Natural killer cell (primary cell): Measurements from ENCODE around the gene MCOLN3. TPM values are rescaled to one million over a fixed set of nuclear protein-coding genes. Genes with fewer than 3 reads are reported as not detected.

Experiments
- ATAC-seq, 3 donors: fragments of 150-1000 bp in 2 of 3; fragments of 200-7000 bp in 1 of 3; cut with Tn5 transposase; 1 replicate in 1 of 3; 2 replicates in 2 of 3; pipeline ENCODE4 v1.10.0; 2021; ENCODE audit warnings: mild to moderate bottlenecking in 2 of 3, moderate library complexity in 2 of 3
- DNase-seq, 2 donors: peaks; one replicate each; pipeline versions ENCODE4 v3.0.0 to v3.0.0-alpha.2; 2013 to 2021; ENCODE audit warnings: mixed read lengths in 1 of 2
- H3K27ac ChIP-seq: one replicate; pipeline ENCODE4 v1.5.1; 2013; ENCODE audit warnings: mild to moderate bottlenecking, low read length
- H3K27me3 ChIP-seq: one replicate; pipeline ENCODE4 v1.6.1; 2013; ENCODE audit warnings: low read length; ENCODE audit not compliant: control insufficient read depth, insufficient read depth
- H3K36me3 ChIP-seq: one replicate; pipeline ENCODE4 v1.6.1; 2013; ENCODE audit warnings: low read length; ENCODE audit not compliant: control insufficient read depth, insufficient read depth
- H3K4me1 ChIP-seq: one replicate; pipeline ENCODE4 v1.6.1; 2013; ENCODE audit warnings: low read length; ENCODE audit not compliant: control insufficient read depth, insufficient read depth
- H3K4me3 ChIP-seq: one replicate; pipeline ENCODE4 v1.5.1; 2013; ENCODE audit warnings: low read length
- H3K9me3 ChIP-seq: one replicate; pipeline ENCODE4 v1.6.1; 2013; ENCODE audit warnings: low read length; ENCODE audit not compliant: control insufficient read depth, insufficient read depth
- H3K27ac Mint-ChIP-seq, 2 donors: one replicate each; pipeline ENCODE4 v1.8.0; 2022; ENCODE audit warnings: mild to moderate bottlenecking in 2 of 2, mixed read lengths in 2 of 2, moderate library complexity in 1 of 2
- H3K27me3 Mint-ChIP-seq, 2 donors: one replicate each; pipeline ENCODE4 v1.8.0; 2022; ENCODE audit warnings: low read depth in 2 of 2, mixed read lengths in 2 of 2
- H3K36me3 Mint-ChIP-seq: one replicate; pipeline ENCODE4 v1.8.0; 2022; ENCODE audit warnings: mixed read lengths
- H3K4me1 Mint-ChIP-seq, 2 donors: one replicate each; pipeline ENCODE4 v1.8.0; 2022; ENCODE audit warnings: mixed read lengths in 2 of 2
- H3K4me3 Mint-ChIP-seq: one replicate; pipeline ENCODE4 v1.8.0; 2022; ENCODE audit warnings: mild to moderate bottlenecking, moderate library complexity, mixed read lengths
- H3K9me3 Mint-ChIP-seq, 2 donors: one replicate each; pipeline ENCODE4 v1.8.0; 2022; ENCODE audit warnings: mixed read lengths in 2 of 2
- WGBS: methylation state at CpG from one replicate; pipeline ENCODE4 v1.1.7; 2013; ENCODE audit warnings: missing lambda C conversion rate; ENCODE audit not compliant: insufficient coverage; 5-methylcytosine and 5-hydroxymethylcytosine counted together
- intact Hi-C: fragments of 100-400 bp; cut with micrococcal nuclease; formaldehyde crosslinking; loops from one replicate; pipeline ENCODE4 v1.14.2; 2022
- total RNA-seq, 4 donors: library from RNA; stranded (reverse); fragments of 120-200 nt in 1 of 4; gene quantifications; one replicate each; pipeline versions ENCODE4 v1.2.3 to v1.2.4, GENCODE V29; 2013 to 2022
- TF ChIP-seq, protein P1 (sequence below): fragments of 200-600 bp; IDR thresholded peaks from one replicate; pipeline ENCODE4 v1.8.0; 2022; ENCODE audit warnings: antibody characterized with exemption

MCOLN3 gene
- total RNA-seq, 3 donors from 2014 or later (not counting 1 experiment from before 2014, with no cell fraction given), result not detected

DNA sequence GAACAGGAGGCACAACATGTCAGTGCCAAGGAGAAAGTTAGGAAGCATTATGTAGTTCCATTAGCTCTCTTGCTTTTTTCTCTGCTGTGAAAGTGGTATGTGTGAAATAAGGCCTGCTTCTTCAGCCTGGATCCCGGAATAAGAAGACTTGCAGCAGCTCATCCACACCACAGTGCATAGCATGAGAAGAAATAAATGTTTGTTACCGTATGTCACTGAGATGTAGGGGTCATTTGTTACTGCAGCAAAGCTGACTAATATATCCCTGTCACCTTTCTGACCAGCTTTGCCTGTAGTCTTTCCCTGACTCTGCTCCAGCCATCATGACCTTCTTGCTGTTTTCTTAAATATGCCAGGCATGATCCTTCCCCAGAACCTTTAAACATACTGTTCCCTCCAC, 20.5 kb upstream of the MCOLN3 start:
- H3K9me3 Mint-ChIP-seq, result no peaks in the 10 kb centered on the region
- DNase-seq, result no peak
- Histone ChIP-seq H3K36me3 (no peaks in the 10 kb centered on the region), H3K4me1 (no peaks in the 10 kb centered on the region), H3K27me3 (no peaks in the 10 kb centered on the region), H3K9me3 (no peaks in the 10 kb centered on the region), H3K27ac (no peak overlapping the region), H3K4me3 (no peak overlapping the region)
- no peak overlapping the region for H3K27ac Mint-ChIP-seq
- TF ChIP-seq, protein P1, sequence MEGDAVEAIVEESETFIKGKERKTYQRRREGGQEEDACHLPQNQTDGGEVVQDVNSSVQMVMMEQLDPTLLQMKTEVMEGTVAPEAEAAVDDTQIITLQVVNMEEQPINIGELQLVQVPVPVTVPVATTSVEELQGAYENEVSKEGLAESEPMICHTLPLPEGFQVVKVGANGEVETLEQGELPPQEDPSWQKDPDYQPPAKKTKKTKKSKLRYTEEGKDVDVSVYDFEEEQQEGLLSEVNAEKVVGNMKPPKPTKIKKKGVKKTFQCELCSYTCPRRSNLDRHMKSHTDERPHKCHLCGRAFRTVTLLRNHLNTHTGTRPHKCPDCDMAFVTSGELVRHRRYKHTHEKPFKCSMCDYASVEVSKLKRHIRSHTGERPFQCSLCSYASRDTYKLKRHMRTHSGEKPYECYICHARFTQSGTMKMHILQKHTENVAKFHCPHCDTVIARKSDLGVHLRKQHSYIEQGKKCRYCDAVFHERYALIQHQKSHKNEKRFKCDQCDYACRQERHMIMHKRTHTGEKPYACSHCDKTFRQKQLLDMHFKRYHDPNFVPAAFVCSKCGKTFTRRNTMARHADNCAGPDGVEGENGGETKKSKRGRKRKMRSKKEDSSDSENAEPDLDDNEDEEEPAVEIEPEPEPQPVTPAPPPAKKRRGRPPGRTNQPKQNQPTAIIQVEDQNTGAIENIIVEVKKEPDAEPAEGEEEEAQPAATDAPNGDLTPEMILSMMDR, result no peak
- intact Hi-C loops, result no loop called here
- ATAC-seq, result no peak
- H3K36me3 Mint-ChIP-seq, result no peaks in the 10 kb centered on the region
- WGBS, result 93% methylated on average over 2 of the region's 2 CpGs
- H3K4me1 Mint-ChIP-seq, result no peaks in the 10 kb centered on the region
- H3K27me3 Mint-ChIP-seq, result peaks cover 14 to 25% of the 10 kb centered on the region in 2 donors
- no peak overlapping the region for H3K4me3 Mint-ChIP-seq

DNA sequence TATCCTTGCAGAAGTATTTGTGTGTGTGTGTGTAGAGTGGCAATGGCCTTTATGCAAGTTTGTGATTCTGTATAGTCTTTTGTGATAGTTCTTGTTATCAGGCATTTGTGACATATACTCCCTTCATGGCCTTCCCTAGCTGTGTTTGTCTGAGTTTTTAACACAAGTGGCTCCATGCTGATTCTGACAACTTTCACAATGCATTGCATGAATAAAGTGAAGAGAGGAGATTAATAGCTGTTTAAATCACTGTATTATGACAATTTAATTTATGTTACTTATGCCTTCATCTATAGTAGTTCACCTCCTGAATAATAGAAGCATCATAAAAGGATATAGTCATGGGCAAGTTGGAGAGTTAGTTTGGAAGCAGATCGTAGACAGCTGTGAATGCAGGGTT, 17.2 kb upstream of the MCOLN3 start:
- intact Hi-C loops, result no loop called here
- TF ChIP-seq, protein P1, result no peak

DNA sequence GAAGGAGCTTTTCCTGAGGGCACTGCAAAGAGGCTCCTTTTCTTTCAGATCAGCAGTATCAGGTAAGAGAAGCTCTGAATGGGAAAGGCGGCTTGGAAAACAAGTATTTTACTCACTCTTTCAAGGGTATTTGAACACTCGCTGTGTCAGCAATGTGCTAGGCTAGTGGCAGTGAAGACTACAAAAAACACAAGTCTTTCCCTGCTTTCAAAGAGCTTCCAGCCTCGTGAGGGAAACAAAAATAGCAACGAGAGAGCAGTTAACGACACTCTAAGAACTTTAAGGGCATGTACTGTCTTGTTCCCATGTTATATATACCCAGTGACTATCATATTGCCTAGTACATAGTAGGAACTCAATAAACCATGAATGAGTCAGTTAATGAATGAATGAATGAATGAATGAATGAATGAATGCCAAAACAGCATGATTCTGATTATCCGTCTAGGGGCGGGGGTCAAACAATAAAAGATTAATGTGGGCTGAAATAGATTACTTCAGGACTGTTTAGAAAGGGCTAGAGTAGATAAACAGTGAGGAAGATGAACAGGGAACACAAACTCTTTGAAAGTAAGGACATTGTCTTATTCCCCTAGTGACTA, 14.2 kb upstream of the MCOLN3 start:
- ATAC-seq, result peak in 1 of 3 donors; percentile 3
- intact Hi-C loops, result no loop called here
- TF ChIP-seq, protein P1, result no peak
- Mint-ChIP-seq H3K27me3 (peaks cover 24 to 57% of the 10 kb centered on the region in 2 donors), H3K9me3 (no peaks in the 10 kb centered on the region), H3K4me1 (peaks cover 12 to 13% of the 10 kb centered on the region in 2 donors), H3K36me3 (no peaks in the 10 kb centered on the region), H3K4me3 (peak overlapping the region; percentile 86), H3K27ac (peak overlapping the region in 1 of 2 donors; percentile 88)
- no peaks in the 10 kb centered on the region for H3K36me3 ChIP-seq
- no peak overlapping the region for H3K4me3 ChIP-seq
- no peaks in the 10 kb centered on the region for H3K27me3 ChIP-seq
- H3K27ac ChIP-seq, result no peak overlapping the region
- no peaks in the 10 kb centered on the region for H3K9me3 ChIP-seq
- H3K4me1 ChIP-seq, result peaks cover 10% of the 10 kb centered on the region
- DNase-seq, result no peak
- 48% methylated on average over 7 of the region's 7 CpGs for WGBS

More for the DNA sequence above, 17.2 kb upstream of the MCOLN3 start:
- H3K9me3 ChIP-seq, result no peaks in the 10 kb centered on the region
- H3K36me3 Mint-ChIP-seq, result no peaks in the 10 kb centered on the region
- H3K27me3 Mint-ChIP-seq, result peaks cover 19 to 48% of the 10 kb centered on the region in 2 donors
- peaks cover 10% of the 10 kb centered on the region for H3K4me1 ChIP-seq
- 100% methylated on average over 1 of the region's 1 CpG for WGBS
- peaks cover 12 to 13% of the 10 kb centered on the region in 2 donors for H3K4me1 Mint-ChIP-seq
- H3K27ac ChIP-seq, result no peak overlapping the region
- no peak for ATAC-seq
- H3K4me3 ChIP-seq, result no peak overlapping the region
- DNase-seq, result no peak
- no peaks in the 10 kb centered on the region for H3K36me3 ChIP-seq
- no peak overlapping the region for H3K4me3 Mint-ChIP-seq
- H3K27me3 ChIP-seq, result no peaks in the 10 kb centered on the region
- no peaks in the 10 kb centered on the region for H3K9me3 Mint-ChIP-seq
- H3K27ac Mint-ChIP-seq, result no peak overlapping the region
